HepG2 (cell line): ENCODE measurements around the gene KIRREL3. TPM values are rescaled to one million over a fixed set of nuclear protein-coding genes. Genes with fewer than 3 reads are reported as not detected.

ENCODE experiments used
- ATAC-seq: fragments of 200-7000 bp; cut with Tn5 transposase; 3 replicates; pipeline ENCODE4 v1.9.1; 2020; ENCODE audit warnings: mild to moderate bottlenecking, moderate library complexity
- BruUV-seq: library from RNA; stranded (reverse); fragments of 400-500 nt; replicated peaks from 2 replicates; lab custom pipeline; 2021; lab: Mats Ljungman, UMichigan
- CTCF ChIA-PET: fragments of 300-600 bp; formaldehyde crosslinking; extraction: SDS; loops from one replicate; lab custom pipeline; 2021; ENCODE audit warnings: low total read pairs, inconsistent platforms, low intra/inter-chr PET ratio; lab: Yijun Ruan, JAX
- POLR2A ChIA-PET: fragments of 350-600 bp; sonication (Branson Sonifier 250); formaldehyde crosslinking; loops from one replicate; lab custom pipeline; 2020; ENCODE audit warnings: antibody characterized with exemption, inconsistent platforms; lab: Yijun Ruan, JAX
- DNase-seq: peaks from one replicate; pipeline ENCODE4 v3.0.0-alpha.2; 2015; ENCODE audit warnings: low spot score
- FAIRE-seq: peaks from 3 replicates; lab custom pipeline; 2011; peaks lifted over from hg19 to GRCh38; lab: Jason Lieb, UNC
- H2AFZ ChIP-seq: one replicate; pipeline ENCODE4 v1.6.1; 2011; ENCODE audit warnings: low read length, inconsistent platforms
- H3K27ac ChIP-seq: fragments of 300-600 bp; 3 replicates; pipeline ENCODE4 v1.8.0; 2011; ENCODE audit warnings: mixed run types, mild to moderate bottlenecking, mixed read lengths, low read length, inconsistent platforms; ENCODE audit not compliant: insufficient read depth; ENCODE audit errors: extremely low read length
- H3K27me3 ChIP-seq, 2 experiments: fragments of 200-600 bp in 1 of 2; 2 replicates in 1 of 2; 3 replicates in 1 of 2; pipeline versions ENCODE4 v1.6.0 to v1.8.0; 2011; ENCODE audit warnings: low read length in 2 of 2, mild to moderate bottlenecking in 2 of 2, moderate library complexity in 2 of 2, inconsistent platforms in 1 of 2; ENCODE audit not compliant: insufficient read depth in 2 of 2, control insufficient read depth in 1 of 2
- H3K36me3 ChIP-seq, 2 experiments: fragments of 200-600 bp in 1 of 2; replicated peaks in 1 of 2; 2 replicates in 1 of 2; 3 replicates in 1 of 2; pipeline versions ENCODE4 v1.5.1 to v1.8.0; 2011; ENCODE audit warnings: low read length in 2 of 2, inconsistent platforms in 1 of 2; ENCODE audit not compliant: insufficient read depth in 2 of 2, control insufficient read depth in 1 of 2
- H3K4me1 ChIP-seq: 2 replicates; pipeline ENCODE4 v1.5.1; 2012; ENCODE audit warnings: low read length, inconsistent platforms; ENCODE audit not compliant: insufficient read depth
- H3K4me2 ChIP-seq: 2 replicates; pipeline ENCODE4 v1.6.0; 2011; ENCODE audit warnings: low read depth, low read length, inconsistent platforms
- H3K4me3 ChIP-seq, 3 experiments: fragments of 200-600 bp in 1 of 3; sonication (generic), shearing (Covaris generic) in 1 of 3; replicated peaks in 1 of 3; 2 replicates each; pipeline ENCODE4 v1.5.1; 2011 to 2016; ENCODE audit warnings: low read length in 3 of 3, inconsistent platforms in 2 of 3, low read depth in 2 of 3, mild to moderate bottlenecking in 2 of 3, control low read depth in 1 of 3, mixed read lengths in 1 of 3; ENCODE audit not compliant: insufficient read depth in 1 of 3
- H3K79me2 ChIP-seq: one replicate; pipeline ENCODE4 v1.6.1; 2011; ENCODE audit warnings: low read length, inconsistent platforms; ENCODE audit not compliant: insufficient read depth
- H3K9ac ChIP-seq: 2 replicates; pipeline ENCODE4 v1.6.0; 2011; ENCODE audit warnings: mild to moderate bottlenecking, low read depth, low read length, inconsistent platforms; ENCODE audit not compliant: insufficient read depth
- H3K9me3 ChIP-seq: 2 replicates; pipeline ENCODE4 v1.5.1; 2012; ENCODE audit warnings: mild to moderate bottlenecking, low read length
- H4K20me1 ChIP-seq: 2 replicates; pipeline ENCODE4 v1.6.0; 2011; ENCODE audit warnings: inconsistent platforms, mild to moderate bottlenecking, low read length, moderate library complexity; ENCODE audit not compliant: insufficient read depth
- AFF4 ChIP-seq: sonication (generic); formaldehyde crosslinking; IDR thresholded peaks from 2 replicates; pipeline ENCODE4 v1.4.0; 2020; ENCODE audit warnings: missing genetic modification reagents
- ARHGAP35 ChIP-seq: sonication (generic); formaldehyde crosslinking; IDR thresholded peaks from 2 replicates; pipeline ENCODE4 v1.9.0; 2022; ENCODE audit warnings: mild to moderate bottlenecking, inconsistent platforms, moderate library complexity, missing genetic modification reagents, borderline replicate concordance
- KLF15 ChIP-seq: sonication (generic); formaldehyde crosslinking; IDR thresholded peaks from 2 replicates; pipeline ENCODE4 v1.8.1; 2023; ENCODE audit warnings: borderline replicate concordance, mild to moderate bottlenecking, inconsistent platforms, missing genetic modification reagents, mixed read lengths
- MXD1 ChIP-seq: sonication (generic); formaldehyde crosslinking; IDR thresholded peaks from 2 replicates; pipeline ENCODE4 v1.4.0; 2020; ENCODE audit warnings: mild to moderate bottlenecking, missing genetic modification reagents
- ONECUT2 ChIP-seq: sonication (generic); formaldehyde crosslinking; IDR thresholded peaks from 2 replicates; pipeline ENCODE4 v1.4.0; 2020; ENCODE audit warnings: missing genetic modification reagents
- PHF21A ChIP-seq: sonication (generic); formaldehyde crosslinking; IDR thresholded peaks from 2 replicates; pipeline ENCODE4 v1.5.0; 2020; ENCODE audit warnings: mild to moderate bottlenecking, missing genetic modification reagents
- YEATS4 ChIP-seq: sonication (generic); formaldehyde crosslinking; IDR thresholded peaks from 2 replicates; pipeline ENCODE4 v1.4.0; 2020; ENCODE audit warnings: missing genetic modification reagents, borderline replicate concordance
- ZBTB7B ChIP-seq: sonication (generic); formaldehyde crosslinking; IDR thresholded peaks from 2 replicates; pipeline ENCODE4 v1.4.0; 2020; ENCODE audit warnings: missing genetic modification reagents
- ZFP37 ChIP-seq: sonication (generic); formaldehyde crosslinking; IDR thresholded peaks from 2 replicates; pipeline ENCODE4 v1.4.0; 2020; ENCODE audit warnings: missing genetic modification reagents, borderline replicate concordance
- ZNF3 ChIP-seq: IDR thresholded peaks from 2 replicates; pipeline ENCODE4 v1.7.0; 2017; ENCODE audit warnings: inconsistent platforms
- ZNF713 ChIP-seq: sonication (generic); formaldehyde crosslinking; IDR thresholded peaks from 2 replicates; pipeline ENCODE4 v1.4.0; 2020; ENCODE audit warnings: mild to moderate bottlenecking, missing genetic modification reagents
- WGBS: methylation state at CpG from one replicate; pipeline ENCODE4 v1.1.6; 2017; ENCODE audit warnings: low lambda C conversion rate; 5-methylcytosine and 5-hydroxymethylcytosine counted together
- in situ Hi-C: cut with HindIII; loops from 2 replicates; pipeline ENCODE4 v1.10.0; 2017; ENCODE audit warnings: low pct_unique_long_range_greater_than_20kb; ENCODE audit not compliant: extremely low pct_ligation_motif_present
- intact Hi-C: fragments of 100-400 bp; cut with micrococcal nuclease; formaldehyde crosslinking; loops from one replicate; pipeline ENCODE4 v1.10.0; 2022; ENCODE audit not compliant: unreplicated experiment
- polyA plus RNA-seq, 8 experiments: library from polyadenylated mRNA; depleted of rRNA in 3 of 8; stranded (reverse) in 7 of 8; unstranded in 1 of 8; fragments of >200 nt; fragmentation: Illumina TruSeq in 4 of 8; extraction: Trizol in 4 of 8; gene quantifications; 2 replicates each; pipeline versions ENCODE4 v1.2.1 to v1.2.3, GENCODE V29; 2011 to 2016; ENCODE audit warnings: low read depth in 4 of 8, missing spikeins in 1 of 8, mixed read lengths in 1 of 8; ENCODE audit not compliant: insufficient read depth in 1 of 8
- total RNA-seq, 5 experiments: library from RNA; depleted of rRNA; stranded (reverse); fragments of >200 nt; fragmentation: Illumina TruSeq; extraction: Trizol; gene quantifications; 2 replicates each; pipeline ENCODE4 v1.2.3, GENCODE V29; 2016; ENCODE audit warnings: low read depth in 1 of 5
- TF ChIP-seq, protein P1 (sequence below): sonication (generic); formaldehyde crosslinking; IDR thresholded peaks from 2 replicates; pipeline ENCODE4 v1.5.0; 2020; ENCODE audit warnings: missing genetic modification reagents

KIRREL3 gene
- total and polyA plus RNA-seq, 2 of the 13 experiments (the other 11 are each of a cell fraction or from before 2014, with no cell fraction given), result not detected

GRCh38 chr11:126518972-126519690 lies 481.4 kb downstream of the KIRREL3 start:
- H3K4me1 ChIP-seq, result no peaks in the 10 kb centered on the region
- H4K20me1 ChIP-seq, result no peaks in the 10 kb centered on the region
- H3K27ac ChIP-seq, result no peak overlapping the region
- no peak overlapping the region for H3K9ac ChIP-seq
- no peaks in the 10 kb centered on the region for H3K36me3 ChIP-seq
- no peaks in the 10 kb centered on the region for H3K9me3 ChIP-seq
- DNase-seq (no peak), FAIRE-seq (no peak), ATAC-seq (no peak)
- no TSS peak for BruUV-seq
- H3K79me2 ChIP-seq, result no peaks in the 10 kb centered on the region
- WGBS, result 33% methylated on average over 9 of the region's 11 CpGs
- no peak overlapping the region for H2AFZ ChIP-seq
- no peak overlapping the region for H3K4me2 ChIP-seq
- ChIA-PET CTCF (no interaction called here), POLR2A (no interaction called here)
- TF ChIP-seq ZNF713 (CRISPR knock-in tag) (no peak), AFF4 (no peak), ZNF3 (no peak), ZFP37 (CRISPR knock-in tag) (no peak), PHF21A (CRISPR knock-in tag) (no peak), ARHGAP35 (CRISPR knock-in tag) (no peak), KLF15 (CRISPR knock-in tag) (no peak), ZBTB7B (CRISPR knock-in tag) (no peak), YEATS4 (CRISPR knock-in tag) (no peak), ONECUT2 (CRISPR knock-in tag) (no peak), MXD1 (CRISPR knock-in tag) (no peak)
- TF ChIP-seq, protein P1, sequence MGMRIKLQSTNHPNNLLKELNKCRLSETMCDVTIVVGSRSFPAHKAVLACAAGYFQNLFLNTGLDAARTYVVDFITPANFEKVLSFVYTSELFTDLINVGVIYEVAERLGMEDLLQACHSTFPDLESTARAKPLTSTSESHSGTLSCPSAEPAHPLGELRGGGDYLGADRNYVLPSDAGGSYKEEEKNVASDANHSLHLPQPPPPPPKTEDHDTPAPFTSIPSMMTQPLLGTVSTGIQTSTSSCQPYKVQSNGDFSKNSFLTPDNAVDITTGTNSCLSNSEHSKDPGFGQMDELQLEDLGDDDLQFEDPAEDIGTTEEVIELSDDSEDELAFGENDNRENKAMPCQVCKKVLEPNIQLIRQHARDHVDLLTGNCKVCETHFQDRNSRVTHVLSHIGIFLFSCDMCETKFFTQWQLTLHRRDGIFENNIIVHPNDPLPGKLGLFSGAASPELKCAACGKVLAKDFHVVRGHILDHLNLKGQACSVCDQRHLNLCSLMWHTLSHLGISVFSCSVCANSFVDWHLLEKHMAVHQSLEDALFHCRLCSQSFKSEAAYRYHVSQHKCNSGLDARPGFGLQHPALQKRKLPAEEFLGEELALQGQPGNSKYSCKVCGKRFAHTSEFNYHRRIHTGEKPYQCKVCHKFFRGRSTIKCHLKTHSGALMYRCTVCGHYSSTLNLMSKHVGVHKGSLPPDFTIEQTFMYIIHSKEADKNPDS (CRISPR knock-in tag), result no peak
- H3K4me3 ChIP-seq, result no peak overlapping the region
- intact Hi-C loops (no loop called here), in situ Hi-C loops (no loop called here)
- peaks cover 5 to 63% of the 10 kb centered on the region in 2 experiments for H3K27me3 ChIP-seq
